GM19099 (cell line): ENCODE data around the gene ASPHD2.
A peak's percentile ranks its signal among the peaks of the same experiment; 100 is the strongest.

Experiments used
- POLR2A ChIP-seq: IDR thresholded peaks from 3 replicates; pipeline ENCODE4 v1.6.1; 2011; ENCODE audit warnings: low read depth; ENCODE audit not compliant: insufficient read length; ENCODE audit errors: extremely low read depth

Gene ASPHD2

GRCh38 chr22:26477341-26477731 lies 48.3 kb downstream of the ASPHD2 start:
- no peak for TF ChIP-seq POLR2A

- peak; percentile 25 for TF ChIP-seq POLR2A
Measured at GRCh38 chr22:26479043-26479791, 50.2 kb downstream of the ASPHD2 start.

DNA sequence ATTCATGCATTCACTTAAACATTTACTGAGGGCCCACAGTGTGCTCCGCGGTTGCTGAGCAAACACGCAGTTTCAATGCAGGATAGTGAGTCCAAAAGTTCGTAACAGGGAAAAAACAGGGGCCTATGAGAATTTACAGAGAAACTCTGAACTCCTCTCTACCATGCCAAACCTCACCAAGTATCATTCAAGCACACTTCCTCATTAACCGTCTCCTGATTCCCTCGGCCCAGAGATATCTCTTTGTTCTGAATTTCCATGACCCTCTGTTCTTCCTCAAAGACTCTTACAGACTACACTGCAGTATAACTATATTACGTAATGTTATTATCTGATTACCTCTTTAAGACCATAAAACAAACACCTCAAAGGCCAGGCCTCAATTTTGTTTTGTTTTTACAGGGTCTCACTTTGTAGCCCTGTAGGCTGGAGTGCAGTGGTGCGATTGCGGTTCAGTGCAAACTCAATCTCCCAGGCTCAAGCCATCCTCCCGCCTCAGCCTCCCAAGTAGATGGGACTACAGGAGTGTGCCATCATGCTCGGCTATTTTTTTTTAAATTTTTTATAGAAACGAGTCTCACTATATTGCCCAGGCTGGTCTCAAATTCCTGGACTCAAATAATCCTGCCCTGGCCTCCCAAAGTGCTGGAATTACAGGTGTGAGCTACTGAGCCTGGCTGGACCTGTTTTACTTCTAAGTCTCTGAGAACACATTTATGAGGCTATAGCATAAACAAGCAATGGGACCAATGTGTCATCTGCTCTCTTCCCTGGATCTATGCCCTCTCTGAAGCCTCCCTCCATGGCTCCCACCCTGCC lies 50.9 kb downstream of the ASPHD2 start:
- no peak for TF ChIP-seq POLR2A

- no peak for TF ChIP-seq POLR2A
Measured at GRCh38 chr22:26480611-26480932, 51.5 kb downstream of the ASPHD2 start.

DNA sequence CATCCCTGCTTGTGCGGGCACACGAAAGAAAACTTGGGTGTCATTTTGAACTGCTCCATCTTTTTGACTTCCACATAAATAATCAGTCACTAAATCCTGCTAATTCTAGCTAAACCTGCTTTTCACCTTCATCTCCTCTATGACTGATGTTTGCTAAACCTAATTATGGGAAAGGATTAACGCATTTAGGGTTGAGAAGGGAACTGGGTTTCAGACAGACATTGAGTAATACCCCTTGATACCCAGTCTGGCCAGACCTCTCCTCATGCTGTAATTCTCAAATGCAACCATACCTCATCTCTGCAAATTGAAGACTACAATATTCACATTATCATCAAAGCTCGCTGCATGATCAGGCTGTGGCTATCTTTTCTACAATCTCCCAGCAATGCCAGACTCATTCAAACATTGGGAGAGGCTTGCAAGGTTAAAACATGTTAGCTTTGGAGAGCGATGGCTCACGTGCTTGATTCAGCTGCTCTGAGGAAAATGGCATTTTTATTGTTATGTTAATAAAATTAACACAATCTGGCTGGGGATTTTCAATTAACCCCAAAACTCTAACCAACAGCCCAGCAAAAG lies 52.1 kb downstream of the ASPHD2 start:
- TF ChIP-seq POLR2A, result no peak

DNA sequence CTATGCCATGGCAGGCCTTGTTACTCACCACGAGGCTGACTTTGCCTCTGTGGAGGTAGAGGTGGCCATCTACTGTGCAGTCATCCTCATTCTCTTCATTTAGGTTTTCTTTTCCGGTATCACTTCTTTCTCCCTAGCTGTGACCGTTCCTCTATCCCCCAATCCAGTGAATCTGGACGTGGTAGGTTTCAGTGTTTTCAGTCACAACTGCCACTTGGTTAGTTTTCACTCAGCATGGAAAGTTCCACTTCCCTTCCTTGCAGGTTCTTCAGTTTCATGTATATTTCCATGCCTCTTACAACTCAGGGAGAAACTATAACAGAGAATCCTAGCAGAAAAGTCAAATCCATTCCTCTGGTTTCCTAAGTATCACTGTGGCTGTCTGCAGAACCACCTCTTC lies 52.6 kb downstream of the ASPHD2 start:
- TF ChIP-seq POLR2A, result no peak

GRCh38 chr22:26482161-26482560 lies 53.1 kb downstream of the ASPHD2 start:
- no peak for TF ChIP-seq POLR2A

- TF ChIP-seq POLR2A, result no peak
Measured at GRCh38 chr22:26483043-26483438, 54.0 kb downstream of the ASPHD2 start.

GRCh38 chr22:26483439-26484359 lies 54.6 kb downstream of the ASPHD2 start, which contains the start of the genes HPS4 and SRRD:
HPS4 (minus strand) TSS chr22:26483783; CDS start chr22:26481762, 2,021 bp downstream.
SRRD (plus strand) TSS chr22:26483877; CDS start chr22:26483891, 14 bp downstream.
- peak; percentile 83 for TF ChIP-seq POLR2A

- no peak for TF ChIP-seq POLR2A
Measured at GRCh38 chr22:26484360-26484706, 55.3 kb downstream of the ASPHD2 start.

DNA sequence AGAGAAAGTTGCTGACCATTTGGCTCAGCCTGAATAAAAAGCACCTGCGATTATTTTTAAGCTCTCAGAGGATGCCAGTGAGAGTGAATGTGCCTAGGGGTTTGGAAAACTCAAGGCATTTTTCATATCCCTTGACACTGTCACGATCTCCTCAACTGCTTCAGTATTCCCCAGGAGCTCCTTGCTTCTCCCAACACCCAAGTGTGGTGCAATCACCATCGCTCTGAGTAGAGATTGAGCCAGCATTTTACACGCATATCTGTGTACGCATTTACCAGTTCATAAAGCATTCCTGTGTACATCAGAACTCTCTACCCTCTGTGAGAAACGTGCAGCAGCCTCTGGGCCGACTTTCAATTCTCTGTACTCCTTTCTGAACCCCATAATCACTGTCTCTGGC lies 56.0 kb downstream of the ASPHD2 start:
- TF ChIP-seq POLR2A, result no peak

DNA sequence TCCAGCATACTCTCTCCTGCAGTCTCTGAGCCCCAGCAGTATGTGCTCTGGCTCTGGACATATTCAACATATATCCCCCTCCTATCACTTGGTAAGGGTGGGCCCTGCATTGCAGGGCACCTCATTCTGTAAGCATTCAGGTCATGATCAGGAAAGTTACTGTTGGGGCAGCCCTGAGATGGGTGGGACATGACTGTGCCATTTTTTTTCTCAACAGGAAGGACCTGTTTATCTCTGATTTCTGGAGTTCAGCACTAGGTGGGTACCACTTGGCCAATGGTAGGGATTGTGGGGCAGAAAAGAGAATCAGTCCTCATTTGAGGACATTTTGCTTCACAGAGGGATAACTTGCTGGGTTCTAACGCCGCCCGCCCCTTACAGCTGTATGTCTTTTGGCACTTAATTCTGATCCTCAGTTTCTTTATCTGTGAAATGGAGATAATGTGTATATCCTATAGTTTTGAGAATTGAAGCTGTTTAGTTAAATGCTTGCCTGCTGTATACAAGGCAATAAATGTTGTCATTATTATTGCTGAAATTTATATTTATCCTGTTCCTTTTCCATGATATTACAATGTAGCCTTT lies 56.8 kb downstream of the ASPHD2 start:
- TF ChIP-seq POLR2A, result no peak

DNA sequence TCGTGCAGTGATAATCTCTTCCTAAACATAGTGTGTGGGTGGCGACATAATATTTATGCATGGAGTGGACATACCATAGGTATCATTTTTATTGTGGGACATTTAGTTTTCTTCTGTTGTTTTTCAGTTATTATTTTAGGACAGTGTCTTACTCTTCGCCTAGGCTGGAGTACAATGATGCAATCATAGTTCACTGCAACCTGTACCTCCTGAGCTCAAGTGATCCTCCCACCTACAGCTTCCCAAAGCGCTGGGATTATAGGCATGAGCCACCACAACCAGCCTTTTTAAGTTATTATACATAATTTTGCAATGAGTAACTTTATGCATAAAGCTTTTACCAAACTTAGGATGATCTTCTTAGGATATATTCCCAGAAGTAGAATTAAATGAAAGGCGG lies 57.3 kb downstream of the ASPHD2 start:
- TF ChIP-seq POLR2A, result no peak

- TF ChIP-seq POLR2A, result no peak
Measured at GRCh38 chr22:26487996-26488395, 58.9 kb downstream of the ASPHD2 start.

- TF ChIP-seq POLR2A, result no peak
Measured at GRCh38 chr22:26489447-26490036, 60.5 kb downstream of the ASPHD2 start.

DNA sequence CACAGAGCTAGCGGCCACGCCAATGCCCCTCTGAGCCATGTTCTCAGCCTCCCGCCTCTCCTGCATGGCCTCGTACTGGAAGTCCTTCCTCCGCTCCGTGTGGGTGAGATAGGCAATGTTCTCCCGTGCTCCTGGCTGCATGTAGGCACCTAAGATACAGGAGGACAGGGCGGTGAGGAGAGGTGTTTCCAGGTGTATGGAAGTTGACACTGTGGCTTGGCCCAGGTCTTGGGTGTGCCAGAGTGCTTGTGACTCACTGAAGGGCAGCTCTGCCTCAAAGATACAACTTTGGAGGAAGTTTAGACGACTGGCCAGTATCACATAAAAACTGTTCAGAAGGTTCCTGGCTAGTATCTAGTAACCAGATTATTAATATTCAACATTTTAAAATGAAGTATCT lies 63.2 kb downstream of the ASPHD2 start:
- no peak for TF ChIP-seq POLR2A
